Limb (tissue), 2 donors: ENCODE data around the gene DPP6.
"Not testable (repeated sequence)": the region's sequence is repeated elsewhere in the genome, so short reads cannot be mapped to it uniquely, and the experiment has no call there.

Experiments
- DNase-seq, 2 donors: peaks; one replicate each; pipeline ENCODE4 v3.0.0-alpha.2; 2016; ENCODE audit errors: extremely low spot score in 2 of 2

Gene DPP6

GRCh38 chr7:154148791-154149516 is 96.8 kb downstream of the DPP6 start:
- not testable (repeated sequence) for DNase-seq

GRCh38 chr7:154150656-154151055 is 98.5 kb downstream of the DPP6 start:
- DNase-seq = not testable (repeated sequence)

GRCh38 chr7:154151306-154151705 is 99.1 kb downstream of the DPP6 start:
- not testable (repeated sequence) for DNase-seq

GRCh38 chr7:154155928-154156327 is 103.7 kb downstream of the DPP6 start:
- not testable (repeated sequence) for DNase-seq

GRCh38 chr7:154162921-154163320 is 110.7 kb downstream of the DPP6 start:
- not testable (repeated sequence) for DNase-seq

- not testable (repeated sequence) for DNase-seq
Observed at GRCh38 chr7:154163642-154164041, 111.4 kb downstream of the DPP6 start.

GRCh38 chr7:154167051-154167450 is 114.9 kb downstream of the DPP6 start:
- DNase-seq = no peak

GRCh38 chr7:154167807-154168206 is 115.6 kb downstream of the DPP6 start:
- DNase-seq = no peak

GRCh38 chr7:154171422-154171821 is 119.2 kb downstream of the DPP6 start:
- DNase-seq = no peak

GRCh38 chr7:154172236-154172635 is 120.0 kb downstream of the DPP6 start:
- no peak for DNase-seq

GRCh38 chr7:154177584-154177983 is 125.4 kb downstream of the DPP6 start:
- DNase-seq = no peak

GRCh38 chr7:154178895-154179294 is 126.7 kb downstream of the DPP6 start:
- no peak for DNase-seq

- DNase-seq = no peak
Observed at GRCh38 chr7:154183482-154183881, 131.3 kb downstream of the DPP6 start.

- DNase-seq = no peak
Observed at GRCh38 chr7:154183946-154184345, 131.7 kb downstream of the DPP6 start.

GRCh38 chr7:154186811-154187210 is 134.6 kb downstream of the DPP6 start:
- DNase-seq = no peak

- no peak for DNase-seq
Observed at GRCh38 chr7:154188330-154188729, 136.1 kb downstream of the DPP6 start.

- DNase-seq = no peak
Observed at GRCh38 chr7:154195266-154195665, 143.1 kb downstream of the DPP6 start.

- DNase-seq = no peak
Observed at GRCh38 chr7:154198481-154198880, 146.3 kb downstream of the DPP6 start.

GRCh38 chr7:154200241-154200640 is 148.0 kb downstream of the DPP6 start:
- no peak for DNase-seq

GRCh38 chr7:154202002-154202401 is 149.8 kb downstream of the DPP6 start:
- no peak for DNase-seq

GRCh38 chr7:154204046-154204445 is 151.8 kb downstream of the DPP6 start:
- no peak for DNase-seq

GRCh38 chr7:154212861-154213260 is 160.7 kb downstream of the DPP6 start:
- no peak for DNase-seq

- no peak for DNase-seq
Observed at GRCh38 chr7:154217688-154218340, 165.6 kb downstream of the DPP6 start.
